B cell (primary cell): ENCODE results near the gene KIF1A. TPM values are rescaled to one million over a fixed set of nuclear protein-coding genes. Genes with fewer than 3 reads are reported as not detected.

Experiments used
- ATAC-seq: fragments of 200-7000 bp; cut with Tn5 transposase; one replicate; pipeline ENCODE4 v1.10.0; 2021; ENCODE audit warnings: low read depth, mild to moderate bottlenecking, moderate number of reproducible peaks, moderate library complexity
- CTCF ChIA-PET: fragments of 350-600 bp; sonication (Branson Sonifier 250); formaldehyde crosslinking; loops from one replicate; lab custom pipeline; 2021; ENCODE audit warnings: antibody characterized with exemption, inconsistent platforms; lab: Charles Lee
- POLR2A ChIA-PET: fragments of 350-600 bp; sonication (Branson Sonifier 250); formaldehyde crosslinking; loops from one replicate; lab custom pipeline; 2021; ENCODE audit warnings: antibody characterized with exemption; lab: Charles Lee
- DNase-seq: peaks from one replicate; pipeline ENCODE4 v3.0.0; 2013
- H2AFZ ChIP-seq: 2 replicates; pipeline ENCODE4 v1.6.1; 2012; ENCODE audit warnings: mild to moderate bottlenecking, low read depth, low read length; ENCODE audit not compliant: insufficient read depth, poor library complexity, severe bottlenecking
- H3K27ac ChIP-seq, 2 donors: 1 replicate in 1 of 2; 2 replicates in 1 of 2; pipeline ENCODE4 v1.5.1; 2012 to 2013; ENCODE audit warnings: low read length in 2 of 2, mild to moderate bottlenecking in 2 of 2, moderate library complexity in 1 of 2
- H3K27me3 ChIP-seq, 4 experiments: fragments of 200-600 bp in 1 of 4; sonication (generic) in 1 of 4; replicated peaks in 1 of 4; 1 replicate in 2 of 4; 2 replicates in 2 of 4; pipeline versions ENCODE4 v1.6.1 to v1.7.0; 2013 to 2016; ENCODE audit warnings: low read length in 3 of 4, mild to moderate bottlenecking in 2 of 4, mixed read lengths in 1 of 4, moderate library complexity in 1 of 4; ENCODE audit not compliant: insufficient read depth in 4 of 4, control insufficient read depth in 3 of 4; ENCODE audit errors: control extremely low read depth in 1 of 4
- H3K36me3 ChIP-seq, 2 experiments: replicated peaks in 1 of 2; 1 replicate in 1 of 2; 2 replicates in 1 of 2; pipeline versions ENCODE4 v1.6.1 to v1.7.1; 2013; ENCODE audit warnings: low read length in 1 of 2; ENCODE audit not compliant: insufficient read depth in 2 of 2, control insufficient read depth in 1 of 2; ENCODE audit errors: control extremely low read depth in 1 of 2, extremely low read depth in 1 of 2
- H3K4me1 ChIP-seq, 2 donors: fragments of 200-600 bp in 1 of 2; sonication (generic) in 1 of 2; 1 replicate in 1 of 2; 2 replicates in 1 of 2; pipeline versions ENCODE4 v1.5.1 to v1.6.1; 2013 to 2017; ENCODE audit warnings: low read length in 2 of 2; ENCODE audit not compliant: control insufficient read depth in 2 of 2, insufficient read depth in 2 of 2
- H3K4me2 ChIP-seq: replicated peaks from 2 replicates; pipeline ENCODE3; 2012; ENCODE audit warnings: mild to moderate bottlenecking, low read depth, low read length; ENCODE audit not compliant: poor library complexity, severe bottlenecking
- H3K4me3 ChIP-seq, 5 experiments: fragments of 200-600 bp in 1 of 5; sonication (generic) in 1 of 5; 1 replicate in 3 of 5; 2 replicates in 2 of 5; pipeline versions ENCODE4 v1.5.1 to v1.7.0; 2011 to 2016; ENCODE audit warnings: low read length in 4 of 5, mild to moderate bottlenecking in 4 of 5, low read depth in 2 of 5, control low read depth in 1 of 5, moderate library complexity in 1 of 5; ENCODE audit not compliant: insufficient read depth in 1 of 5; ENCODE audit errors: control extremely low read depth in 1 of 5, extremely low read depth in 1 of 5
- H3K79me2 ChIP-seq: fragments of 200-600 bp; sonication (generic); one replicate; pipeline ENCODE4 v1.6.0; 2016; ENCODE audit warnings: low read length; ENCODE audit not compliant: control insufficient read depth, insufficient read depth
- H3K9ac ChIP-seq: fragments of 200-600 bp; sonication (generic); 2 replicates; pipeline ENCODE4 v1.6.1; 2017; ENCODE audit warnings: mild to moderate bottlenecking, low read length, moderate library complexity
- H3K9me3 ChIP-seq, 3 donors: one replicate each; pipeline versions ENCODE4 v1.6.1 to v1.7.1; 2013; ENCODE audit warnings: low read length in 2 of 3; ENCODE audit not compliant: control insufficient read depth in 2 of 3, insufficient read depth in 1 of 3; ENCODE audit errors: control extremely low read depth in 1 of 3
- H4K20me1 ChIP-seq: 2 replicates; pipeline ENCODE4 v1.6.0; 2012; ENCODE audit warnings: mild to moderate bottlenecking, low read length; ENCODE audit not compliant: insufficient read depth, control insufficient read depth, poor library complexity, severe bottlenecking
- H3K27ac Mint-ChIP-seq: one replicate; pipeline ENCODE4 v1.8.0; 2021; ENCODE audit warnings: mixed read lengths
- H3K27me3 Mint-ChIP-seq: one replicate; pipeline ENCODE4 v1.8.0; 2021; ENCODE audit warnings: mixed read lengths
- H3K4me1 Mint-ChIP-seq: one replicate; pipeline ENCODE4 v1.8.0; 2021; ENCODE audit warnings: mixed read lengths
- H3K4me3 Mint-ChIP-seq: one replicate; pipeline ENCODE4 v1.8.0; 2021; ENCODE audit warnings: mixed read lengths
- H3K9me3 Mint-ChIP-seq: one replicate; pipeline ENCODE4 v1.8.0; 2022; ENCODE audit warnings: mixed read lengths; ENCODE audit not compliant: insufficient read depth
- EZH2 ChIP-seq: IDR thresholded peaks from 2 replicates; pipeline ENCODE4 v1.6.1; 2012; ENCODE audit warnings: borderline replicate concordance, low read depth, mild to moderate bottlenecking, moderate library complexity, low read length; ENCODE audit not compliant: insufficient read depth, poor library complexity, severe bottlenecking
- WGBS: methylation state at CpG from one replicate; pipeline ENCODE4 v1.1.5; 2013; ENCODE audit warnings: missing lambda C conversion rate; ENCODE audit not compliant: insufficient coverage; 5-methylcytosine and 5-hydroxymethylcytosine counted together
- intact Hi-C: fragments of 100-400 bp; cut with micrococcal nuclease; formaldehyde crosslinking; loops from one replicate; pipeline ENCODE4 v1.10.0; 2022
- polyA plus RNA-seq: library from polyadenylated mRNA; depleted of rRNA; stranded (reverse); fragments of >200 nt; gene quantifications from 2 replicates; pipeline ENCODE4 v1.2.3, GENCODE V29; 2012
- total RNA-seq, 2 donors: library from RNA; stranded (reverse); fragments of 120-200 nt in 1 of 2; gene quantifications; 1 replicate in 1 of 2; 2 replicates in 1 of 2; pipeline versions ENCODE4 v1.2.3 to v1.2.4, GENCODE V29; 2013 to 2022
- TF ChIP-seq, protein P1 (sequence below): fragments of 200-600 bp; IDR thresholded peaks from one replicate; pipeline ENCODE4 v1.8.0; 2022; ENCODE audit warnings: antibody characterized with exemption, mild to moderate bottlenecking

Gene KIF1A
- total and polyA plus RNA-seq, 2 donors (not counting 1 experiment from before 2014, with no cell fraction given) = not detected

DNA sequence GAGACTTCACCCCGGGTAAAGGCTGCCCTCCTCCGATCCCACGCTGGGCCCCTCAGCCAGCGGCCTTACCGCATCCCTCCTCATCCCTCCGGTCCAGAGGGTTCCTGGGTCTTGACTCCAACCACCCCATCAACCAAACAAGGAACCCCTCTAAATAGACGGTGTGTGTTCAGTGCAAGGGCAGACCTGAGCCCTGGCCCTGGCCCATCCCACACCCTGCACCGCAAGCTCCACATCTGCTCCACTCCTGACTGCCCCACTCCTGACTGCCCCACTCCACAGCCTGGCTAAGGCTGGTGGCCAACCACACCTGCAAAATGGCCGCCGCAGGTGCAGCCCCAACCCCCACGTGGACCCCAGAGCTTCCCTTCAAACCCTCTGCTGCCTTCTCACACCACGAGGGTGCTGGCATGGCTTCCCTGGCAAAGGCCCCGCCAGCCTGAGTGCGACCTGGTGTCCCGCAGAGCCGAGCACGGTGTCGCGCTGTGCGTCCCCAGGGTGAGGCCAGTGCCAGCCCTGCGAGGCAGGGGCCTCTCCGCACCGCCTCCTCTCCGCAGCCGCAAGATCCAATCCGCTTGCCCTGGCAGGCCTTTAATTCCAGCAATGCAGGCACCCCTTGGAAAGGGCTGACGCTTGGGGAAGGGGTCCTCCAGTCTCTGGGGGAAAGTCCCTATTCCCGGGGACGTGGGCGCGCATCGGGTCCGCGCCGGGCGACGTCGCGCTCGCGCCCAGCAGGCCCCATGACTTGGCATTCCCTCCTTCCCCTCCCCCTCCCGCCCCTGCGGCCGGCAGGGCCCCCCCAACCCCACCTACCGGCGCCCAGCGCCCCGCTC is 1.5 kb downstream of the KIF1A start:
- CTCF ChIA-PET = no interaction called here

More for the DNA sequence above, 1.5 kb downstream of the KIF1A start:
- H3K27me3 Mint-ChIP-seq = peaks cover 47% of the 10 kb centered on the region
- 29% methylated on average over 39 of the region's 48 CpGs for WGBS
- H3K79me2 ChIP-seq = no peaks in the 10 kb centered on the region
- H3K4me1 ChIP-seq = peaks cover 15 to 23% of the 10 kb centered on the region in 2 donors
- POLR2A ChIA-PET = no interaction called here
- peaks cover 0 to 53% (median 26%) of the 10 kb centered on the region in 4 experiments for H3K27me3 ChIP-seq
- no peaks in the 10 kb centered on the region for H3K36me3 ChIP-seq
- H3K9ac ChIP-seq = no peak overlapping the region
- intact Hi-C loops = no loop called here
- H3K4me3 Mint-ChIP-seq = peak overlapping the region; percentile 59
- H3K4me2 ChIP-seq = peak overlapping the region; percentile 68
- ATAC-seq (no peak), DNase-seq (no peak)
- H4K20me1 ChIP-seq = no peaks in the 10 kb centered on the region
- TF ChIP-seq EZH2 = no peak
- TF ChIP-seq, protein P1, sequence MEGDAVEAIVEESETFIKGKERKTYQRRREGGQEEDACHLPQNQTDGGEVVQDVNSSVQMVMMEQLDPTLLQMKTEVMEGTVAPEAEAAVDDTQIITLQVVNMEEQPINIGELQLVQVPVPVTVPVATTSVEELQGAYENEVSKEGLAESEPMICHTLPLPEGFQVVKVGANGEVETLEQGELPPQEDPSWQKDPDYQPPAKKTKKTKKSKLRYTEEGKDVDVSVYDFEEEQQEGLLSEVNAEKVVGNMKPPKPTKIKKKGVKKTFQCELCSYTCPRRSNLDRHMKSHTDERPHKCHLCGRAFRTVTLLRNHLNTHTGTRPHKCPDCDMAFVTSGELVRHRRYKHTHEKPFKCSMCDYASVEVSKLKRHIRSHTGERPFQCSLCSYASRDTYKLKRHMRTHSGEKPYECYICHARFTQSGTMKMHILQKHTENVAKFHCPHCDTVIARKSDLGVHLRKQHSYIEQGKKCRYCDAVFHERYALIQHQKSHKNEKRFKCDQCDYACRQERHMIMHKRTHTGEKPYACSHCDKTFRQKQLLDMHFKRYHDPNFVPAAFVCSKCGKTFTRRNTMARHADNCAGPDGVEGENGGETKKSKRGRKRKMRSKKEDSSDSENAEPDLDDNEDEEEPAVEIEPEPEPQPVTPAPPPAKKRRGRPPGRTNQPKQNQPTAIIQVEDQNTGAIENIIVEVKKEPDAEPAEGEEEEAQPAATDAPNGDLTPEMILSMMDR = no peak
- no peak overlapping the region for H3K4me3 ChIP-seq
- peaks cover 0 to 20% (median 4%) of the 10 kb centered on the region in 3 donors for H3K9me3 ChIP-seq
- no peaks in the 10 kb centered on the region for H3K9me3 Mint-ChIP-seq
- no peak overlapping the region for H3K27ac Mint-ChIP-seq
- H2AFZ ChIP-seq = no peak overlapping the region
- peaks cover 13% of the 10 kb centered on the region for H3K4me1 Mint-ChIP-seq
- H3K27ac ChIP-seq = no peak overlapping the region
